RWPE2 (cell line): ENCODE measurements around the gene MEG3.

Source experiments
- ATAC-seq: fragments of 200-7000 bp; cut with Tn5 transposase; 3 replicates; pipeline ENCODE4 v1.9.1; 2021; ENCODE audit warnings: low read depth
- DNase-seq: peaks from one replicate; pipeline ENCODE4 v3.0.0-alpha.2; 2020; ENCODE audit warnings: low spot score
- H3K27ac ChIP-seq: fragments of 450-650 bp; 2 replicates; pipeline ENCODE4 v1.5.1; 2017; ENCODE audit warnings: mild to moderate bottlenecking; ENCODE audit not compliant: poor library complexity, severe bottlenecking
- H3K27me3 ChIP-seq: fragments of 250-450 bp; sonication (Bioruptor Pico); 2 replicates; pipeline ENCODE4 v1.5.1; 2021; ENCODE audit warnings: mild to moderate bottlenecking, moderate library complexity; ENCODE audit not compliant: insufficient read depth, poor library complexity, severe bottlenecking
- H3K36me3 ChIP-seq: fragments of 250-450 bp; sonication (Bioruptor Pico); 2 replicates; pipeline ENCODE4 v1.5.1; 2020; ENCODE audit warnings: low read depth, mild to moderate bottlenecking, moderate library complexity
- H3K4me1 ChIP-seq: fragments of 250-450 bp; sonication (Bioruptor Pico); 2 replicates; pipeline ENCODE4 v1.5.1; 2021; ENCODE audit warnings: mild to moderate bottlenecking, moderate library complexity; ENCODE audit not compliant: insufficient read depth, poor library complexity, severe bottlenecking
- H3K4me3 ChIP-seq: fragments of 250-450 bp; sonication (Bioruptor Pico); 2 replicates; pipeline ENCODE4 v1.5.1; 2021; ENCODE audit warnings: mild to moderate bottlenecking, moderate library complexity; ENCODE audit not compliant: severe bottlenecking
- H3K9me3 ChIP-seq: fragments of 250-450 bp; sonication (Bioruptor Pico); 2 replicates; pipeline ENCODE4 v1.5.1; 2021; ENCODE audit warnings: mild to moderate bottlenecking, moderate library complexity; ENCODE audit not compliant: severe bottlenecking
- CTCF ChIP-seq: fragments of 450-650 bp; IDR thresholded peaks from one replicate; pipeline ENCODE4 v1.5.1; 2017; ENCODE audit warnings: mild to moderate bottlenecking, moderate library complexity; ENCODE audit not compliant: poor library complexity, severe bottlenecking

Gene MEG3

GRCh38 chr14:100841066-100841760, 15.3 kb downstream of the MEG3 start:
- Histone ChIP-seq H3K9me3 (no peaks in the 10 kb centered on the region), H3K4me1 (no peaks in the 10 kb centered on the region), H3K4me3 (no peak overlapping the region), H3K27me3 (no peaks in the 10 kb centered on the region), H3K27ac (no peak overlapping the region), H3K36me3 (peaks cover 14% of the 10 kb centered on the region)
- no peak for TF ChIP-seq CTCF
- DNase-seq (no peak), ATAC-seq (no peak)

GRCh38 chr14:100841761-100842403, 16.0 kb downstream of the MEG3 start:
- no peak for TF ChIP-seq CTCF

GRCh38 chr14:100842799-100843198, 16.9 kb downstream of the MEG3 start:
- ATAC-seq (peak; percentile 37; the same call in 2 of the 3 replicates), DNase-seq (no peak)
- H3K4me1 ChIP-seq: no peaks in the 10 kb centered on the region
- TF ChIP-seq CTCF: no peak
- no peak overlapping the region for H3K27ac ChIP-seq
- H3K27me3 ChIP-seq: no peaks in the 10 kb centered on the region
- H3K36me3 ChIP-seq: peaks cover 7% of the 10 kb centered on the region
- no peak overlapping the region for H3K4me3 ChIP-seq
- H3K9me3 ChIP-seq: no peaks in the 10 kb centered on the region

More at GRCh38 chr14:100841761-100842403, 16.0 kb downstream of the MEG3 start:
- Histone ChIP-seq H3K27ac (no peak overlapping the region), H3K4me1 (no peaks in the 10 kb centered on the region), H3K4me3 (no peak overlapping the region), H3K27me3 (no peaks in the 10 kb centered on the region), H3K36me3 (peaks cover 9% of the 10 kb centered on the region), H3K9me3 (no peaks in the 10 kb centered on the region)
- ATAC-seq (no peak), DNase-seq (no peak)

- Histone ChIP-seq H3K27me3 (no peaks in the 10 kb centered on the region), H3K9me3 (no peaks in the 10 kb centered on the region), H3K4me3 (no peak overlapping the region), H3K27ac (no peak overlapping the region), H3K36me3 (peaks cover 4% of the 10 kb centered on the region; the same call in 1 of the 2 replicates), H3K4me1 (no peaks in the 10 kb centered on the region)
- no peak for TF ChIP-seq CTCF
- ATAC-seq (no peak), DNase-seq (no peak)
Observed at GRCh38 chr14:100844082-100844408, 18.1 kb downstream of the MEG3 start.

- ATAC-seq (no peak), DNase-seq (no peak)
- H3K27ac ChIP-seq: no peak overlapping the region
- H3K36me3 ChIP-seq: peaks cover 3% of the 10 kb centered on the region; the same call in 1 of the 2 replicates
- no peak for TF ChIP-seq CTCF
- no peaks in the 10 kb centered on the region for H3K27me3 ChIP-seq
- peaks cover 2% of the 10 kb centered on the region for H3K4me1 ChIP-seq
- no peak overlapping the region for H3K4me3 ChIP-seq
- H3K9me3 ChIP-seq: no peaks in the 10 kb centered on the region
Observed at GRCh38 chr14:100844421-100844820, 18.5 kb downstream of the MEG3 start.
